NK-92 treated with Interleukin-12 subunit alpha and Interleukin-12 subunit beta, amount 100 ng/mL, for 24 hours (cell line): Measurements from ENCODE around the gene PSMA8.
"Not testable (repeated sequence)": the region's sequence is repeated elsewhere in the genome, so short reads cannot be mapped to it uniquely, and the experiment has no call there.

Experiments
- DNase-seq: peaks from one replicate; lab custom pipeline; 2025; lab: John Stamatoyannopoulos, UW

The PSMA8 gene

GRCh38 chr18:26133652-26134051, at the start of gene PSMA8:
PSMA8 (plus strand) TSS chr18:26133869; CDS start chr18:26133966, 97 bp downstream.
- no peak for DNase-seq

- no peak for DNase-seq
Observed at GRCh38 chr18:26085056-26085455, 48.6 kb upstream of the PSMA8 start.

GRCh38 chr18:26086959-26087358, 46.7 kb upstream of the PSMA8 start:
- no peak for DNase-seq

- DNase-seq = no peak
Observed at GRCh38 chr18:26088487-26088886, 45.2 kb upstream of the PSMA8 start.

- DNase-seq = peak; percentile 38
Observed at GRCh38 chr18:26089293-26090129, 44.2 kb upstream of the PSMA8 start.

GRCh38 chr18:26090130-26091046, 43.3 kb upstream of the PSMA8 start, which contains the start of gene SS18:
SS18 (minus strand) TSS chr18:26090613; CDS start chr18:26090569, 44 bp downstream.
- peak; percentile 83 for DNase-seq

GRCh38 chr18:26091047-26091630, 42.5 kb upstream of the PSMA8 start:
- no peak for DNase-seq

- DNase-seq = no peak
Observed at GRCh38 chr18:26096852-26097251, 36.8 kb upstream of the PSMA8 start.

- DNase-seq = no peak
Observed at GRCh38 chr18:26097563-26097962, 36.1 kb upstream of the PSMA8 start.

- no peak for DNase-seq
Observed at GRCh38 chr18:26103579-26103978, 30.1 kb upstream of the PSMA8 start.

- no peak for DNase-seq
Observed at GRCh38 chr18:26104035-26104434, 29.6 kb upstream of the PSMA8 start.

- no peak for DNase-seq
Observed at GRCh38 chr18:26119246-26119645, 14.4 kb upstream of the PSMA8 start.

- no peak for DNase-seq
Observed at GRCh38 chr18:26121476-26121875, 12.2 kb upstream of the PSMA8 start.

- not testable (repeated sequence) for DNase-seq
Observed at GRCh38 chr18:26121994-26122393, 11.7 kb upstream of the PSMA8 start.

GRCh38 chr18:26127786-26128185, 5.9 kb upstream of the PSMA8 start:
- DNase-seq = no peak

- not testable (repeated sequence) for DNase-seq
Observed at GRCh38 chr18:26128192-26128591, 5.5 kb upstream of the PSMA8 start.

GRCh38 chr18:26134107-26134506, 438 bp downstream of the PSMA8 start:
- DNase-seq = no peak

- no peak for DNase-seq
Observed at GRCh38 chr18:26135548-26135947, 1.9 kb downstream of the PSMA8 start.

GRCh38 chr18:26157326-26157725, 23.7 kb downstream of the PSMA8 start:
- no peak for DNase-seq

- DNase-seq = no peak
Observed at GRCh38 chr18:26159353-26159752, 25.7 kb downstream of the PSMA8 start.

- DNase-seq = no peak
Observed at GRCh38 chr18:26164571-26164970, 30.9 kb downstream of the PSMA8 start.

- not testable (repeated sequence) for DNase-seq
Observed at GRCh38 chr18:26167592-26167991, 33.9 kb downstream of the PSMA8 start.
